ENCODE results near the gene ATAD2B. TPM values are rescaled to one million over a fixed set of nuclear protein-coding genes. Genes with fewer than 3 reads are reported as not detected.

ATAD2B gene
- total and polyA plus RNA-seq, 2 of the 8 experiments (the other 6 are each of a cell fraction or from before 2014, with no cell fraction given) = 3.4 to 16.1 TPM

GRCh38 chr2:23789012-23789411 lies 137.9 kb downstream of the ATAD2B start (continued):
- TF ChIP-seq CHD7 (IDR thresholded peaks at IDR 0.05; ENCODE audit: insufficient replicate concordance, low read length) = no peak
- TF ChIP-seq NRF1 (IDR thresholded peaks at IDR 0.05; ENCODE audit: low read depth, low read length) = no peak
- TF ChIP-seq USF2 (IDR thresholded peaks at IDR 0.05; ENCODE audit: low read length) = no peak
- TF ChIP-seq POLR2A (IDR thresholded peaks at IDR 0.05; ENCODE audit: control extremely low read depth in 1 of 2, low read depth in 2 of 2, low read length in 2 of 2) = no peak
- TF ChIP-seq EZH2 (IDR thresholded peaks at IDR 0.05; ENCODE audit: low read depth, low read length, severe bottlenecking) = no peak
- TF ChIP-seq PHF8 (conservative IDR thresholded peaks at IDR 0.05; ENCODE audit: low read depth, low read length) = no peak
- TF ChIP-seq HDAC6 (IDR thresholded peaks at IDR 0.05; ENCODE audit: low read depth, low read length) = no peak
- TF ChIP-seq TEAD4 (IDR thresholded peaks at IDR 0.05; ENCODE audit: low read depth, low read length) = no peak
- TF ChIP-seq KDM1A (IDR thresholded peaks at IDR 0.05; ENCODE audit: borderline replicate concordance, low read length) = no peak

All from H1 (cell line).